GM10266 (cell line): ENCODE results near the gene PHACTR2.

Source experiments
- DNase-seq: peaks from one replicate; pipeline ENCODE4 v3.0.0; 2012; ENCODE audit errors: extremely low spot score
- TF ChIP-seq, protein P1 (sequence below): IDR thresholded peaks from 2 replicates; pipeline ENCODE4 v1.5.1; 2012; ENCODE audit warnings: mild to moderate bottlenecking, low read depth; ENCODE audit not compliant: control insufficient read depth, insufficient read depth; ENCODE audit errors: missing control alignments

Gene PHACTR2

DNA sequence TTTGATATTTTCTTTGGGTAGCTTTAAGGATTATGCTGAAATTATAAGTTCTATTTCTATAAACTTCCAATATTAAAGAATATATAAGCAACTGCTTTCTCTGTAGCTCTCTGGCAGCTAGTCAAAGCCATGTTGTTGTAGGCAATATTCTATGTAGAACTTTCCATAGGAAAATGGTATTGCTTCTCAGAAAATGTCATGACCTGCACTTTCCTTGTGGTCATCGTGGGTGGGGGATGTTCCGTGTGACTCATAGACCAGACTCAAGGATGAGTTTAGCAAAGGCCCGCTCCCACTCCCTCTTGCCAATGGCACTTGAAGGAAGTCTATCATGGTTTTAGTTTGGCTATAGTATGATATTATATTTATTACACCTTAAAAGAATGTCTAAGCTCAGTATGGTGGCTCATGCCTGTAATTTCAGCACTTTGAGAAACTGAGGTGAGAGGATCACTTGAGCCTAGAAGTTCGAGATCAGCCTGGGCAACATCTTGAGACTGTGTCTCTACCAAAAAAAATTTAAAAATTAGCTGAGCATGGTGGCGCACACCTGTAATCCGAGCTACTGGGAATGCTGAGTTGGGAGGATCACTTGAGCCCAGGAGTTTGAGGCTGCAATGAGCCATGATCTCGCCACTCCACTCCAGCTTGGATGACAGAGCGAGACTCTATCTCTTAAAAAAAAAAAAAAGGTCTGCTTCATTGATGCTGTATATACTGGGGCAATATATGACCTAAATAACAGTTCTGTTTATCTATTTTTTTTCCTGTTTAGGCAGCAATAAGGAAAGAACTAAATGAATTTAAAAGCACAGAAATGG is 128.7 kb downstream of the PHACTR2 start:
- DNase-seq: peak; percentile 10
- TF ChIP-seq, protein P1, sequence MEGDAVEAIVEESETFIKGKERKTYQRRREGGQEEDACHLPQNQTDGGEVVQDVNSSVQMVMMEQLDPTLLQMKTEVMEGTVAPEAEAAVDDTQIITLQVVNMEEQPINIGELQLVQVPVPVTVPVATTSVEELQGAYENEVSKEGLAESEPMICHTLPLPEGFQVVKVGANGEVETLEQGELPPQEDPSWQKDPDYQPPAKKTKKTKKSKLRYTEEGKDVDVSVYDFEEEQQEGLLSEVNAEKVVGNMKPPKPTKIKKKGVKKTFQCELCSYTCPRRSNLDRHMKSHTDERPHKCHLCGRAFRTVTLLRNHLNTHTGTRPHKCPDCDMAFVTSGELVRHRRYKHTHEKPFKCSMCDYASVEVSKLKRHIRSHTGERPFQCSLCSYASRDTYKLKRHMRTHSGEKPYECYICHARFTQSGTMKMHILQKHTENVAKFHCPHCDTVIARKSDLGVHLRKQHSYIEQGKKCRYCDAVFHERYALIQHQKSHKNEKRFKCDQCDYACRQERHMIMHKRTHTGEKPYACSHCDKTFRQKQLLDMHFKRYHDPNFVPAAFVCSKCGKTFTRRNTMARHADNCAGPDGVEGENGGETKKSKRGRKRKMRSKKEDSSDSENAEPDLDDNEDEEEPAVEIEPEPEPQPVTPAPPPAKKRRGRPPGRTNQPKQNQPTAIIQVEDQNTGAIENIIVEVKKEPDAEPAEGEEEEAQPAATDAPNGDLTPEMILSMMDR: no peak

GRCh38 chr6:143807103-143807772 is 129.5 kb downstream of the PHACTR2 start:
- TF ChIP-seq, protein P1: no peak
- DNase-seq: no peak

DNA sequence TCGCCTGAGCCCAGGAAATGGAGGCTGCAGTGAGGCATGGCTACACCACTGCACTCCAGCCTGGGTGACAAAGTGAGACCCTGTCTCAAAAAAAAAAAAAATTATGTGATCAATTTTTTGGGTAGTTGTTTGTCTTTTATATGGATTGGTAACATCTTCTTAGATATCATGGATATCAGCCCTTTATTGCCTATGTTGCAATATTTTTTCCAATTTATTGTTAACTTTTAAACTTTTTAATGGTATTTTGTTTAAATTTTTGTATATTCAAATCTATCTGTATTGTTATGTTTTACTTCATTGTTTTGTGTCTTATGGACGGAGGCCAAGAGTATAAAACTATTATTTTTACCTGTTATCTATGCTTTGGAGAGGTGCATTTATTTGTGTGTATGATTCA is 133.0 kb downstream of the PHACTR2 start:
- no peak for DNase-seq
- TF ChIP-seq, protein P1: no peak

- DNase-seq: no peak
- TF ChIP-seq, protein P1: no peak
Measured at GRCh38 chr6:143811501-143812157, 133.9 kb downstream of the PHACTR2 start.

DNA sequence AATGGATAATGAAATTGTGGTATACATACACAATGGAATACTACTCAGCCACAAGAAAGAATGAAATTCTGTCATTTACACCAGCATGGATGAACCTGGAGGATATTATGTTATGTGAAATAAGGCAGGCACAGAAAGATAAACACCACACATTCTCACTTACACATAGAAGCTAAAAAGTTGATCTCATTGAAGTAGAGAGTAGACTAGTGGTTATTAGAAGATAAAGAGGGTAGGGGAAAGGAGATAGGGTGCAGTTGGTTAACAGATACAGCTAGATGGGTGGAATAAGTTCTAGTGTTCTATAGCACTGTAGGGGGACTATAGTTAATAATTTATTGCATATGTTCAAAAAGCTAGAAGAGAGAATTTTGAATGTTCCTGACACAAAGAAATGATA is 139.9 kb downstream of the PHACTR2 start:
- TF ChIP-seq, protein P1: no peak
- no peak for DNase-seq

- no peak for DNase-seq
- TF ChIP-seq, protein P1: no peak
Measured at GRCh38 chr6:143821359-143821758, 143.6 kb downstream of the PHACTR2 start.
